GM18870 (cell line): Measurements from ENCODE around the gene CNBD2.
"Not testable (repeated sequence)": the region's sequence is repeated elsewhere in the genome, so short reads cannot be mapped to it uniquely, and the experiment has no call there.

Experiments
- ATAC-seq: cut with Tn5 transposase; IDR thresholded peaks from one replicate; pipeline ENCODE4 v1.9.1; 2021; ENCODE audit warnings: moderate library complexity; ENCODE audit not compliant: unreplicated experiment

CNBD2 gene

DNA sequence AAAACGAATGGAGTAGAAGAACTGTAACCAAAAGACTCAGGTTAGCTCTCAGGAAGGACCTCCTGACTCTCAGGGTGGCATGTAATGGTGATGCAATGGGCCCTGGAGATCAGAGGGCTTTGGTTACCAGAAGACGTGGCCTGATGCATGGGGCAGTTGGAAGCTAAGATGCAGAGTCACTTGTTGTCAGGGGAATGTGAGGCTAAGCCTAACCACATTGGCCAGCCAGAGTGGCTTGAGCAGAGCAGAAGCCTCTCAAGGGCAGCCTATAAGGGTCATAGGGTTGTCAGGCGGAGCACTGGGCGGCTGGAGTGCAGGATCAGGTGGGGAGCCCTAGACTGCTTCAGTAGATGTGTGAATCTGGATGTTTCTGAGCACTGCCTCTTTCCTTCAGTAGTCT, 5.9 kb downstream of the CNBD2 start:
- no peak for ATAC-seq

- ATAC-seq: no peak
Observed at GRCh38 chr20:35975576-35976373, 7.4 kb downstream of the CNBD2 start.

DNA sequence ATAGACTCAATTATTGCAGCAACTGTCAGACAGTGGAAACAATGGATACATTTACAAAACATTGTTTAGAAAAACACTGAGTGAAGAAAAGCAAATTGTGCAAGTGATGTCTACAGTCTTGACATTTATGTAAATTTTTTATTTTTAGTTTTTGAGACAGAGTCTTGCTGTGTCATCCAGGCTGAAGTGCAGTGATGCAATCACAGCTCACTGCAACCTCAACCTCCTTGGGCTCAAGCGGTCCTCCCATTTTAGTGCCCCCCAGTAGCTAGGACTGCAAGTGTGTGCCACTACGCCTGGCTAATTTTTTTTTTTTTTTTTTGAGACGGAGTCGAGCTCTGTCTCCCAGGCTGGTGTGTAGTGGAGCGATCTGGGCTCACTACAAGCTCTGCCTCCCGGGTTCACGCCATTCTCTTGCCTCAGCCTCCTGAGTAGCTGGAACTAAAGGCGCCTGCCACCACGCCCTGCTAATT, 9.7 kb downstream of the CNBD2 start:
- no peak for ATAC-seq

DNA sequence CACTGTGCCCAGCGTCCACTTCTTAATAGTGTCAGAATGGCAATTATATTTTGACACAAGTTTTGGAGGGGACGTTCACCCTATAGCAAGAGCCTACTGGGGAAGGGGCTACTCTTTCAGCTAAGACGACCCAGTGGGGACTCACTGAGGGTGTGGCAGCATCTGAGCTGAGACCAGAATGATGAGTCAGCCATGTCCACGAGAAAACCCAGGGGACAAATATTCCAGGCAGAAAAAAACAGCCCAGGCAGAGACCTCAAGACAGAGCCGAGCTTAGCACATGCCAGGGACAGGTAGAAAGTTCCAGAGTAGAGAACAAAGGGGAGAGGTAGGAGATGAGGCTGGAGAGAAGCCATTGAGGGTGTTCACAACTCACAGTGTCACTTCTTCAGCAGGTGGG, 11.2 kb downstream of the CNBD2 start:
- ATAC-seq: no peak

DNA sequence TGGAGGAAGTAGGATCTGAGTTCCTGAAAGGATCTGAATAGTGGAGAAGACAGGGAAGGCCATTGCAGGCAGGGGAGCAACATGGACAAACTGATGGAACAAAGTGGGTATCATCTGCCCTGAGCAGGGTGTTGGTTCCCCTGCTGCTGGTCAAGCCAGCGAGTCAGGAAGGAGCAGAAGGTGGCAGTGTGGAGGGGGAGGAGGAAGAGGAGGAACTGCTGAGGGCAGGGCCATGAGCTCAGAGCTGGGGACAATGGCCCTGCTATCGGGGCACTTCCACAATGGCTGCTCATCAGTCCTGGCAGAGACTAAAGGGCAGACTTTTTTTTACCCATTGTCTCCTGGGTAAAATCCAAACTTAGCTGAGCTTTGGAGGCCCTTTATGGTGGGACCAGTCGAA, 13.6 kb downstream of the CNBD2 start:
- no peak for ATAC-seq

DNA sequence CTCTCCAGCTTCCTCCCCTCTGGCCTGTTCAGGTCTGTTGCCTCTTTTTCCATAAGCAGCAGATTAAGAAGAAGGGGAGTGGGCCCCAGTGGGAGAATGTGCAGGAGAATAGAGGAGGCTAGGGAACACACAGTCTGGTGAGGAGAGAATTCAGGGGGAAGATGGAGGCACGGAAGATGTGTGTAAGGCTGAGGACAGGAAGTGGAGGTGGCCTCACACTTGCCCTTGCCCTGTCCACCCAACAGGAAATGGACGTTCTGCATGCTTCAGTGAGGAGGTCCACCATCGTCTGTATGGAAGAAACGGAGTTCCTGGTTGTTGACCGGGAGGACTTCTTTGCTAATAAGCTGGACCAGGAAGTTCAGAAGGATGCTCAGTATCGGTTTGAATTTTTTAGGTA, 16.0 kb downstream of the CNBD2 start:
- ATAC-seq: no peak

DNA sequence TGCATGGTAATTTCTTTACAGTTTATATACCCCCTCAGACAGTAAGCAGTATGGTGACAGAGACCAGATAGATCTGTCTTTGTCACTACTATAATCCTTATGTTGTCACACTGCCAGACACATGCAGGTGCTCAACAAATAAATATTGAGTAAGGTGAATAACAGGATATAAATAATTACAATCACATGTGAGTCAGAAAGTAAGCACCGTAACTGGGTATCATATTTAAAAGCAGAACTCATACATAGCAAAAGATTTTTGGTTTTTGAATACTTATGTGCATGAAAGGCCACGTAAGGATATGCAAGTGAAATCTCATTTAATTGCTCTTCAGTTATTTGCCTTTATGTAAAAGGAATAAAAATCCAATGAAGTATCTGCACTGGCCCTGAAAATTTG, 17.4 kb downstream of the CNBD2 start:
- ATAC-seq: no peak

GRCh38 chr20:35988910-35989463, 20.6 kb downstream of the CNBD2 start:
- ATAC-seq: no peak

GRCh38 chr20:35991142-35991771, 22.9 kb downstream of the CNBD2 start:
- ATAC-seq: no peak

DNA sequence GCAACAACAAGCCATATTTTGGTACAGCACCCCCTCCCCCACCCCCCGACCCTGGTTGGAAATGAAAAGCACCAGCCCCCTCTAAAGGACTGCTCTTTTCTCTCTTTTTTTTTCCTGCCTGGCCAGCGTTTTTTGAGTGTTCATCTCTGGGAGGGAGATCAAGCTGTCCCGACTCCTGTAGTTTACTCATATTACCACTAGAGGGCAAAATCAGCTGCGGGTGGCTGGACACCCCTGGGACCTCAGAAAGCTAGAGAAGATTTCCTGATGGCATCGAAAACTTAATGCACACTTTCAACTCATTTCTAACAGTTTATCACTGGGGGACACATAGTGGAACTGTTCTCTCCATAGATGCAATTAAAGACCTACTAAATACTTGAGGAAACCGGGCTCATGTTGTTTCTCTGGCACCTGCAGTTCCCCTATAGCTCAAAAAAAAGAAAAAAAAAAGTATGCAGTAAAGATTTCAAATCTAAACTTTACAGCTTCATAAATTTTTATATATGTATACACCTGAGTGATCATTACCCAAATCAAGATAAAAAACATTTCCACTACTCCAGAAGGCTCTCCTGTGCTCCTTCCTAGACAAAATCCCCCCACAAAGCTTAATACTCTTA, 24.4 kb downstream of the CNBD2 start:
- no peak for ATAC-seq

DNA sequence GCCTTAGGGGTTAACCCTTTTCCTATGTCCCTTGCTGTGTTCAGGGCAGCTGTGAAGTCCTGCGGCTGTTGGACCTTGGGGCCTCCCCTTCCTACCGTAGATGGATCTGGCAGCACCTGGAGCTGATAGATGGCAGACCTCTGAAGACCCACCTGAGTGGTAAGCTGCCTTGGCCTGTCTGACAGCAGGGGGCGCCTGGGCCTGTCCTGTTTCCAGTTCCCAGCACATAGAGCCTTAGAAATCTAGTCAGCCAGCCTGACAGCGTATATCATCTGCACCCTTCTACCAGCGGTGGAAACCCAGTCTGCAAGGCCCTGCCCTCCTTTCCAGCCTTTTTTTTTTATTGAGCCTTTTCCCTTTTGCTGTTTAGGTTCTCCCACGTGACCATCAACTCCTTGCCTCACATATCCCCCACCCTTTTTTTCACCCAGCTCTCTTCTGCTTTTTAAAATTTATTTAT, 26.6 kb downstream of the CNBD2 start:
- no peak for ATAC-seq

- ATAC-seq: not testable (repeated sequence)
Observed at GRCh38 chr20:35996492-35996891, 28.1 kb downstream of the CNBD2 start.

DNA sequence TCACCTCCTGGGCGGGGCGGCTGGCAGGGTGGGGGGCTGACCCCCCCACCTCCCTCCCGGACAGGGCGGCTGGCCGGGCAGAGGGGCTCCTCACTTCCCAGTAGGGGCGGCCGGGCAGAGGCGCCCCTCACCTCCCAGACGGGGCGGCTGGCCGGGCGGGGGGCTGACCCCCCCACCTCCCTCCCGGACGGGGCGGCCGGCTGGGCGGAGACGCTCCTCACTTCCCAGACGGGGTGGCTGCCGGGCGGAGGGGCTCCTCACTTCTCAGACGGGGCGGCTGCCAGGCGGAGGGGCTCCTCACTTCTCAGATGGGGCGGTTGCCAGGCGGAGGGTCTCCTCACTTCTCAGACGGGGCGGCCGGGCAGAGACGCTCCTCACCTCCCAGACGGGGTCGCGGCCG, 32.9 kb downstream of the CNBD2 start:
- ATAC-seq: not testable (repeated sequence)

DNA sequence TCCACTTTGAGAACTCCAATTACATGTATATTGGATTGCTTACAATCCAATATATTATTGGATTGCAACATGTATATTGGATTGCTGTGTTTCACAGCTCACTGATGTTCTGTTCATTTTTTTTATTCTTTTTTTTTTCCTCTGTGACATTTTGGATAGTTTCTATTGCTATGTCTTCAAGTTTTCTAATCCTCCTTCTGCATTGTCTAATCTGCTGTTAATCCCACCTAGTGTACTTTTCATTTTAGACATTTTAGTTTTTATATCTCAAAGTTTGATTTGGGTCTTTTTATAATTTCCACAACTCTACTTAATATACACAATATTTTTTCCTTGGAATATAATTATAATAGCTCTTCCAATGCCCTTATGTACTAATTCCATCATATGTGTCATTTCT, 34.5 kb downstream of the CNBD2 start:
- no peak for ATAC-seq

- ATAC-seq: no peak
Observed at GRCh38 chr20:36004045-36004444, 35.7 kb downstream of the CNBD2 start.

DNA sequence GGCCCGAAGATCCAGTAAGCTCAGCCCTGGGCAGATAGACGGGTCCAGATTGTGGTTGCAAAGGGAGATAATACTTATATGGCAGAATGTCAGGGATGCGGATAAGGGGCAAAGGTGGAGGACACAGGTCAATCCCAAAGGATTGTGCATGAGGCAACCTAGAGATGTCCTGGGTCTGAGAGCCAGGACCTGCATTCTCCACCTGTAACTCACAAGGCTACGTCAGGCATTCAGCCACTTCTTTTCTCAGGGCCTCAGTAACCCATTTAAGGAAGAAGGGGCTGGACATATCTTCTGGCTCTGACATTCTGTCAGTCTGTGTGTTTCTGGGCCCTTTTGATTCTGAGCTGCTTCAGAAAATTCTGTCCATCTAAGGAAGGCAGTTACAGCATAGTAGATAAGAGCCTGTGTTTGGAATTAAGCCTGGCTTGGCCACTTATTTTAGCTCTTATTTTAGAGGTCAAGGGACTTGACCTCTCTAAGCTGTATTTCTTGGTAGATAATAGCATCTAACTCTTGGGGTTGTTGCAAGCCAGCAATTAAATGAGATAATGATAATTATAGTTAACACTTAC, 40.2 kb downstream of the CNBD2 start:
- ATAC-seq: no peak

- no peak for ATAC-seq
Observed at GRCh38 chr20:36010076-36010475, 41.7 kb downstream of the CNBD2 start.

GRCh38 chr20:36010825-36011224, 42.4 kb downstream of the CNBD2 start:
- no peak for ATAC-seq

DNA sequence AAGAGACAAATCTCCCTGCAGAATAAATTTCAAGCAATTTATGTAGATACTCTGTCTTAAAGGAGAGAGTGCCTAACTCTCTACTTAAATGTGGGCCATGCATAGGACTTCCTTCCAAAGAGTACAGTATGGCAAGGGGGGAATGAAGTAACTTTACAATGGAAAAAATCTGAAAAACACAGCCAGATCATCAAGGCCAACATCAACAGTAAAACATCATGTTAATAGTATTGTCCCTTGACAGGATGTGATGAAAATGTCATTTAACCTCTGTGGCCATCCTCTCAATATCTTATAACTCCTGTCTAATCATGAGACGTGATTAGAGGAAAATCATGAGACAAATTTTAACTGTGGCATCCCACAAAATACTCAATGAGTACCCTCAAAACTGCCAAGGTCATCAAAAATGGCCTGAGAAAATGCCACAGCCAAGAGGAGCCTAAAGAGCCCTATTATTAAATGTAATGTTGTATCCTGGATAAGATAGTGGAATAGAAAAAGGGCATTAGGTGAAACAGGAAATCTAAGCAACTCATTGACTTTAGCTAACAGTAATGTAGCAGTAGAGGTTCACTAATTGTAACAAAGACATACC, 47.5 kb downstream of the CNBD2 start:
- ATAC-seq: no peak

- no peak for ATAC-seq
Observed at GRCh38 chr20:36017048-36017951, 48.9 kb downstream of the CNBD2 start.
